Lung (tissue), 12 donors: ENCODE results near the gene PNPLA2. TPM values are rescaled to one million over a fixed set of nuclear protein-coding genes. Genes with fewer than 3 reads are reported as not detected.

Experiments
- ATAC-seq: fragments of 200-7000 bp; cut with Tn5 transposase; one replicate; pipeline ENCODE4 v1.9.1; 2020; ENCODE audit warnings: moderate number of reproducible peaks; ENCODE audit not compliant: insufficient read depth, low FRiP score
- DNase-seq, 3 donors: peaks; one replicate each; pipeline ENCODE4 v3.0.0-alpha.2; 2013 to 2017
- H3K27ac ChIP-seq, 2 donors: one replicate each; pipeline ENCODE4 v1.5.1; 2013; ENCODE audit warnings: mild to moderate bottlenecking in 2 of 2, moderate library complexity in 2 of 2, control low read depth in 1 of 2, inconsistent platforms in 1 of 2, low read depth in 1 of 2, low read length in 1 of 2
- H3K27me3 ChIP-seq, 3 donors: one replicate each; pipeline ENCODE4 v1.5.1; 2013; ENCODE audit warnings: low read length in 2 of 3; ENCODE audit not compliant: control insufficient read depth in 3 of 3, insufficient read depth in 3 of 3
- H3K36me3 ChIP-seq, 4 donors: one replicate each; pipeline ENCODE4 v1.5.1; 2013; ENCODE audit warnings: low read length in 4 of 4, mild to moderate bottlenecking in 1 of 4, moderate library complexity in 1 of 4; ENCODE audit not compliant: control insufficient read depth in 4 of 4, insufficient read depth in 4 of 4
- H3K4me1 ChIP-seq, 5 donors: one replicate each; pipeline ENCODE4 v1.5.1; 2013; ENCODE audit warnings: low read length in 5 of 5, mild to moderate bottlenecking in 2 of 5, moderate library complexity in 1 of 5; ENCODE audit not compliant: control insufficient read depth in 5 of 5, insufficient read depth in 5 of 5
- H3K4me3 ChIP-seq: one replicate; pipeline ENCODE4 v1.5.1; 2013; ENCODE audit warnings: mild to moderate bottlenecking, control low read depth, moderate library complexity
- H3K9ac ChIP-seq, 2 donors: one replicate each; pipeline ENCODE4 v1.5.1; 2013; ENCODE audit warnings: low read length in 2 of 2, control low read depth in 1 of 2; ENCODE audit not compliant: insufficient read depth in 1 of 2
- H3K9me3 ChIP-seq, 4 donors: one replicate each; pipeline ENCODE4 v1.5.1; 2013; ENCODE audit warnings: low read length in 3 of 4, mild to moderate bottlenecking in 1 of 4, moderate library complexity in 1 of 4; ENCODE audit not compliant: control insufficient read depth in 4 of 4, insufficient read depth in 3 of 4
- CTCF ChIP-seq: IDR thresholded peaks from 2 replicates; pipeline ENCODE4 v1.5.1; 2012; ENCODE audit warnings: mild to moderate bottlenecking; ENCODE audit errors: control extremely low read depth, extremely low read depth
- WGBS, 2 donors: extraction: QIAGEN DNeasy Blood & Tissue Kit; methylation state at CpG; one replicate each; pipeline ENCODE4 v1.1.7; 2013; 5-methylcytosine and 5-hydroxymethylcytosine counted together
- polyA plus RNA-seq, 2 donors: library from polyadenylated mRNA; stranded (reverse); fragments of 200-250 nt; gene quantifications; one replicate each; pipeline ENCODE4 v1.2.1, GENCODE V29; 2013
- total RNA-seq, 2 donors: library from RNA; depleted of rRNA in 1 of 2; stranded (reverse); fragments of >200 nt in 1 of 2; gene quantifications; one replicate each; pipeline ENCODE4 v1.2.1, GENCODE V29; 2014 to 2021
- donor health status: control.
- donor health status: control.
- donor health status: Bipolar disorder and iron deficiency.
- donor health status: healthy.
- donor health status: DM: yes; HTN: yes; CAD: no.

Gene PNPLA2
- total and polyA plus RNA-seq, 4 donors: 65.1 to 160 (median 84.2) TPM

GRCh38 chr11:824942-825341 lies 6.2 kb downstream of the PNPLA2 start:
- Histone ChIP-seq H3K4me3 (no peak overlapping the region), H3K27me3 (peaks cover 0 to 15% (median 11%) of the 10 kb centered on the region in 3 donors), H3K4me1 (peaks cover 4 to 53% (median 28%) of the 10 kb centered on the region in 5 donors), H3K9me3 (peaks cover 0 to 3% (median 0%) of the 10 kb centered on the region in 4 donors), H3K27ac (peak overlapping the region in 1 of 2 donors; percentile 54), H3K36me3 (peaks cover 0 to 33% (median 2%) of the 10 kb centered on the region in 4 donors), H3K9ac (no peak overlapping the region)
- no peak for TF ChIP-seq CTCF
- no peak for ATAC-seq
- DNase-seq: no peak
- 78 to 86% methylated on average over 11 of the region's 11 CpGs for WGBS, 2 donors

- TF ChIP-seq CTCF: no peak
- peaks cover 4 to 53% (median 34%) of the 10 kb centered on the region in 5 donors for H3K4me1 ChIP-seq
- peaks cover 0 to 33% (median 2%) of the 10 kb centered on the region in 4 donors for H3K36me3 ChIP-seq
- H3K9me3 ChIP-seq: peaks cover 0 to 3% (median 0%) of the 10 kb centered on the region in 4 donors
- H3K4me3 ChIP-seq: no peak overlapping the region
- DNase-seq (no peak), ATAC-seq (no peak)
- no peak overlapping the region for H3K9ac ChIP-seq
- WGBS, 2 donors: 62 to 67% methylated on average over 11 to 12 of the region's 12 CpGs
- peaks cover 0 to 15% (median 13%) of the 10 kb centered on the region in 3 donors for H3K27me3 ChIP-seq
- H3K27ac ChIP-seq: peak overlapping the region in 1 of 2 donors; percentile 54
Observed at GRCh38 chr11:825366-826226, 6.9 kb downstream of the PNPLA2 start.

- no peak overlapping the region for H3K9ac ChIP-seq
- ATAC-seq (no peak), DNase-seq (no peak)
- no peak overlapping the region for H3K4me3 ChIP-seq
- peaks cover 0 to 3% (median 0%) of the 10 kb centered on the region in 4 donors for H3K9me3 ChIP-seq
- H3K27ac ChIP-seq: no peak overlapping the region
- TF ChIP-seq CTCF: no peak
- H3K36me3 ChIP-seq: peaks cover 0 to 33% (median 2%) of the 10 kb centered on the region in 4 donors
- H3K4me1 ChIP-seq: peaks cover 4 to 53% (median 35%) of the 10 kb centered on the region in 5 donors
- H3K27me3 ChIP-seq: peaks cover 0 to 18% (median 18%) of the 10 kb centered on the region in 3 donors
- 63 to 71% methylated on average over 9 of the region's 9 CpGs for WGBS, 2 donors
Observed at GRCh38 chr11:826227-826621, 7.5 kb downstream of the PNPLA2 start.
